ENCODE data around the gene RFXAP.
A peak's percentile ranks its signal among the peaks of the same experiment; 100 is the strongest.
"Not testable (repeated sequence)": the region's sequence is repeated elsewhere in the genome, so short reads cannot be mapped to it uniquely, and the experiment has no call there.

RFXAP gene

GRCh38 chr13:36818804-36819738, at the start of gene RFXAP:
RFXAP (plus strand) TSS chr13:36819222; CDS start chr13:36819358, 136 bp downstream.
- in situ Hi-C loops (cut with HindIII; ENCODE audit: low pct_ligation_motif_present, low pct_unique_long_range_greater_than_20kb, low sequenced_read_pairs) = no loop called here
- DNase-seq = peak; percentile 77

GRCh38 chr13:36769545-36769944, 49.5 kb upstream of the RFXAP start:
- DNase-seq = no peak
- in situ Hi-C loops (cut with HindIII; ENCODE audit: low pct_ligation_motif_present, low pct_unique_long_range_greater_than_20kb, low sequenced_read_pairs) = no loop called here

GRCh38 chr13:36770741-36771140, 48.3 kb upstream of the RFXAP start:
- DNase-seq = no peak
- in situ Hi-C loops (cut with HindIII; ENCODE audit: low pct_ligation_motif_present, low pct_unique_long_range_greater_than_20kb, low sequenced_read_pairs) = no loop called here

- DNase-seq = no peak
- in situ Hi-C loops (cut with HindIII; ENCODE audit: low pct_ligation_motif_present, low pct_unique_long_range_greater_than_20kb, low sequenced_read_pairs) = no loop called here
Measured at GRCh38 chr13:36772853-36773252, 46.2 kb upstream of the RFXAP start.

GRCh38 chr13:36774931-36775330, 44.1 kb upstream of the RFXAP start:
- DNase-seq = no peak
- in situ Hi-C loops (cut with HindIII; ENCODE audit: low pct_ligation_motif_present, low pct_unique_long_range_greater_than_20kb, low sequenced_read_pairs) = no loop called here

GRCh38 chr13:36776175-36776574, 42.8 kb upstream of the RFXAP start:
- no peak for DNase-seq
- in situ Hi-C loops (cut with HindIII; ENCODE audit: low pct_ligation_motif_present, low pct_unique_long_range_greater_than_20kb, low sequenced_read_pairs) = no loop called here

GRCh38 chr13:36778083-36778671, 40.8 kb upstream of the RFXAP start:
- DNase-seq = no peak
- in situ Hi-C loops (cut with HindIII; ENCODE audit: low pct_ligation_motif_present, low pct_unique_long_range_greater_than_20kb, low sequenced_read_pairs) = no loop called here

GRCh38 chr13:36783890-36784289, 35.1 kb upstream of the RFXAP start:
- no peak for DNase-seq
- in situ Hi-C loops (cut with HindIII; ENCODE audit: low pct_ligation_motif_present, low pct_unique_long_range_greater_than_20kb, low sequenced_read_pairs) = no loop called here

GRCh38 chr13:36786175-36786574, 32.8 kb upstream of the RFXAP start:
- in situ Hi-C loops (cut with HindIII; ENCODE audit: low pct_ligation_motif_present, low pct_unique_long_range_greater_than_20kb, low sequenced_read_pairs) = not testable (repeated sequence)

GRCh38 chr13:36787181-36787580, 31.8 kb upstream of the RFXAP start:
- DNase-seq = no peak
- in situ Hi-C loops (cut with HindIII; ENCODE audit: low pct_ligation_motif_present, low pct_unique_long_range_greater_than_20kb, low sequenced_read_pairs) = no loop called here

More at GRCh38 chr13:36786175-36786574, 32.8 kb upstream of the RFXAP start:
- DNase-seq = not testable (repeated sequence)

GRCh38 chr13:36788276-36788675, 30.7 kb upstream of the RFXAP start:
- DNase-seq = no peak
- in situ Hi-C loops (cut with HindIII; ENCODE audit: low pct_ligation_motif_present, low pct_unique_long_range_greater_than_20kb, low sequenced_read_pairs) = no loop called here

GRCh38 chr13:36789061-36789460, 30.0 kb upstream of the RFXAP start:
- no peak for DNase-seq
- in situ Hi-C loops (cut with HindIII; ENCODE audit: low pct_ligation_motif_present, low pct_unique_long_range_greater_than_20kb, low sequenced_read_pairs) = no loop called here

- no peak for DNase-seq
- in situ Hi-C loops (cut with HindIII; ENCODE audit: low pct_ligation_motif_present, low pct_unique_long_range_greater_than_20kb, low sequenced_read_pairs) = no loop called here
Measured at GRCh38 chr13:36789730-36790129, 29.3 kb upstream of the RFXAP start.

- in situ Hi-C loops (cut with HindIII; ENCODE audit: low pct_ligation_motif_present, low pct_unique_long_range_greater_than_20kb, low sequenced_read_pairs) = no loop called here
- no peak for DNase-seq
Measured at GRCh38 chr13:36794706-36795105, 24.3 kb upstream of the RFXAP start.

GRCh38 chr13:36795463-36795862, 23.6 kb upstream of the RFXAP start:
- in situ Hi-C loops (cut with HindIII; ENCODE audit: low pct_ligation_motif_present, low pct_unique_long_range_greater_than_20kb, low sequenced_read_pairs) = no loop called here
- no peak for DNase-seq

GRCh38 chr13:36796052-36796451, 23.0 kb upstream of the RFXAP start:
- in situ Hi-C loops (cut with HindIII; ENCODE audit: low pct_ligation_motif_present, low pct_unique_long_range_greater_than_20kb, low sequenced_read_pairs) = no loop called here
- no peak for DNase-seq

- DNase-seq = no peak
Measured at GRCh38 chr13:36801035-36801434, 18.0 kb upstream of the RFXAP start.

GRCh38 chr13:36804588-36804987, 14.4 kb upstream of the RFXAP start:
- in situ Hi-C loops (cut with HindIII; ENCODE audit: low pct_ligation_motif_present, low pct_unique_long_range_greater_than_20kb, low sequenced_read_pairs) = no loop called here
- no peak for DNase-seq

More at GRCh38 chr13:36801035-36801434, 18.0 kb upstream of the RFXAP start:
- in situ Hi-C loops (cut with HindIII; ENCODE audit: low pct_ligation_motif_present, low pct_unique_long_range_greater_than_20kb, low sequenced_read_pairs) = no loop called here

GRCh38 chr13:36806102-36806501, 12.9 kb upstream of the RFXAP start:
- in situ Hi-C loops (cut with HindIII; ENCODE audit: low pct_ligation_motif_present, low pct_unique_long_range_greater_than_20kb, low sequenced_read_pairs) = no loop called here
- DNase-seq = no peak

GRCh38 chr13:36807616-36808015, 11.4 kb upstream of the RFXAP start:
- in situ Hi-C loops (cut with HindIII; ENCODE audit: low pct_ligation_motif_present, low pct_unique_long_range_greater_than_20kb, low sequenced_read_pairs) = no loop called here
- no peak for DNase-seq
